Testis (tissue), 2 donors: ENCODE results near the gene C11orf21.

Experiments
- CTCF ChIP-seq, 3 experiments: fragments of 450-650 bp in 2 of 3; fragments of 200-600 bp in 1 of 3; sonication (generic) in 1 of 3; IDR thresholded peaks; one replicate each; pipeline ENCODE4 v1.5.1; 2016 to 2019; ENCODE audit warnings: antibody characterized with exemption in 3 of 3, mild to moderate bottlenecking in 2 of 3, moderate library complexity in 1 of 3
- POLR2A ChIP-seq: fragments of 450-650 bp; IDR thresholded peaks from one replicate; pipeline ENCODE4 v1.6.1; 2017; ENCODE audit warnings: antibody characterized with exemption, mild to moderate bottlenecking, moderate library complexity

GRCh38 chr11:2258501-2259465, 42.9 kb downstream of the C11orf21 start:
- TF ChIP-seq CTCF (IDR thresholded peaks at IDR 0.05) (no peak), POLR2A (no peak)
